DOHH2 (cell line): Measurements from ENCODE around the gene PRND.

ENCODE experiments used
- EZH2phosphoT487 ChIP-seq: fragments of 200-600 bp; sonication (generic); IDR thresholded peaks from 2 replicates; pipeline ENCODE4 v1.6.1; 2017; ENCODE audit warnings: borderline replicate concordance, mild to moderate bottlenecking, antibody characterized with exemption, low read length, moderate library complexity, mixed read lengths
- TF ChIP-seq, protein P1 (sequence below): fragments of 200-600 bp; sonication (generic); IDR thresholded peaks from one replicate; pipeline ENCODE4 v1.5.1; 2014; ENCODE audit warnings: antibody characterized with exemption, mild to moderate bottlenecking, low read depth, low read length; ENCODE audit not compliant: poor library complexity, severe bottlenecking

DNA sequence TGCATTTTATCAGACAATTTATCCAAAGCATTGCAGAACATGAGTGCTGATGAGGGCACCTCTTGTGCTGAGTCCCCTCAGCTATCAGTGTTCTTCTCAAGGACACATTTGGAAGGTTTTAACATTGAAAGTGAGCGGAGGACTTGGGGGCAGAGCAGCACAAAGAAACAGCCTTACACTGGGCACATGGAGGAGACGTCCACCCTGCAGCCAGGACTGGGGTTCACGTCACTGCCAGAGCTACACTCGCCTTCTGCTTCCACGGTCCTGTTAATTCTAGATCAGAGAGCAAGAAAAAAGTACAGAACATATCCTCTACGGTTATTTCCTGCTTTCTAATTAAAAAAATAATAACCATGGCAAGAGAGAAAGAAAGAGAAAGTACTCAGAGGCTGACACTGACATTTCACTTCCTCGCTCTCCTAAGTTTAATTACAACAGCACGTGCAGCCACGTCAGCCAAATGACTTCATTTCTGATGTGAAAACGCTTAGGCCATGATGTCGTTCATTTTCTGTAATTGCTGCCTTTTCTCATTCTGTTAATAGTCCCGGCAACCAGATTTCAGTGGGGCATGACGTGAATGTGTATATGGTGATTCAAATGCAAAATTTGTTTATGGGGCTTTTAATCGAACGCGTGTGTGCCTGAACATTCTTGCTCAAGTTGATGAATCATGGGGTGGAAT is 5.1 kb downstream of the PRND start:
- TF ChIP-seq, protein P1, sequence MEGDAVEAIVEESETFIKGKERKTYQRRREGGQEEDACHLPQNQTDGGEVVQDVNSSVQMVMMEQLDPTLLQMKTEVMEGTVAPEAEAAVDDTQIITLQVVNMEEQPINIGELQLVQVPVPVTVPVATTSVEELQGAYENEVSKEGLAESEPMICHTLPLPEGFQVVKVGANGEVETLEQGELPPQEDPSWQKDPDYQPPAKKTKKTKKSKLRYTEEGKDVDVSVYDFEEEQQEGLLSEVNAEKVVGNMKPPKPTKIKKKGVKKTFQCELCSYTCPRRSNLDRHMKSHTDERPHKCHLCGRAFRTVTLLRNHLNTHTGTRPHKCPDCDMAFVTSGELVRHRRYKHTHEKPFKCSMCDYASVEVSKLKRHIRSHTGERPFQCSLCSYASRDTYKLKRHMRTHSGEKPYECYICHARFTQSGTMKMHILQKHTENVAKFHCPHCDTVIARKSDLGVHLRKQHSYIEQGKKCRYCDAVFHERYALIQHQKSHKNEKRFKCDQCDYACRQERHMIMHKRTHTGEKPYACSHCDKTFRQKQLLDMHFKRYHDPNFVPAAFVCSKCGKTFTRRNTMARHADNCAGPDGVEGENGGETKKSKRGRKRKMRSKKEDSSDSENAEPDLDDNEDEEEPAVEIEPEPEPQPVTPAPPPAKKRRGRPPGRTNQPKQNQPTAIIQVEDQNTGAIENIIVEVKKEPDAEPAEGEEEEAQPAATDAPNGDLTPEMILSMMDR = no peak
- TF ChIP-seq EZH2phosphoT487 = no peak
